Hippocampal formation (tissue), 2 donors: Measurements from ENCODE around the gene JAK1.
"Not testable (repeated sequence)": the region's sequence is repeated elsewhere in the genome, so short reads cannot be mapped to it uniquely, and the experiment has no call there.

Experiments used
- DNase-seq, 2 donors: peaks; one replicate each; lab custom pipeline; 2025; lab: John Stamatoyannopoulos, UW

The JAK1 gene

GRCh38 chr1:64922336-64922735 lies 44.0 kb downstream of the JAK1 start:
- no peak for DNase-seq

- DNase-seq, result no peak
These were observed 44.6 kb downstream of the JAK1 start for GRCh38 chr1:64921771-64922170.

- DNase-seq, result no peak
These were observed 45.3 kb downstream of the JAK1 start for GRCh38 chr1:64920941-64921589.

- not testable (repeated sequence) for DNase-seq
These were observed 47.2 kb downstream of the JAK1 start for GRCh38 chr1:64919120-64919519.

- no peak for DNase-seq
These were observed 48.4 kb downstream of the JAK1 start for GRCh38 chr1:64917907-64918306.

- DNase-seq, result no peak
These were observed 49.0 kb downstream of the JAK1 start for GRCh38 chr1:64917328-64917861.

DNA sequence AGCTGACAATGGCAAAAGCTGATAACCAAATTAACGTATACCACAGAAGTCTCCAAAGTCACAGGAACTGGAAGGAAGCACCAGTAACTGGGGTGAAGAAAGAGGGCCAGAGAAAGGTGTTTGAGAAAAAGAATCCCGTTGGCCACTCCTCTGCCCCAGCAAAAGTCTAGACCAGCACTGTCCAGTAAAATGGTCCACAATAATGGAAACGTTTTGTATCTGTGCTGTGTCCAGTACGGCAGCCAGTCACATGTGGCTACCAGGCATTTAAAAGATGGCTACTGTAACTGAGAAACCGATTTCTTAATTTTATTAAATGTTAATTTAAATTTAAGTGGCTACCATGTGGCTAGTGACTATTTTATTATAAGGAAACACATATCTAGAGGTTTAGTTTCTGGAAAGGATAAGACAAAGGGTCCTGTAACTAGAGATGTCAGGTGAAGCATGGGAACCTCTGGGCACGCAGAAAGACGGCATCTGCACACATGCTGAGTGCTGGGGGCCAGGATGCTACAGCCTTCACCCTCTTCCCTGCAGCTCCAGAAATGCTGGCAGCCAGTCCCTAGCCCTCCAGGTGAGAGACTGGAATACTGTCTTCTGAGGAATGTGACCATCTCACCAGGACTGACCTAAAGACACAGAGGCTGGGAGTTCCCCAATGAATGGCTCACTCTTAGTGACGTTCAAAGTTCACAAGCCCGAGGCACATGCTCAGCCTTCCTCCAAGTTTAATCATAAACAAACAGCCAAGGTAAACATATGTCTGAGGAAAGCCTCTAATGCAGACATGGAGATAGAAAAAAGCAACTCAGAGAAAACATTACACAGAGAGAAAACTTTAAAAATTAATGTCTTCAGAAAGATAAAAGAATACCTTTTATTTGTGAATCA lies 50.7 kb downstream of the JAK1 start:
- DNase-seq, result no peak

DNA sequence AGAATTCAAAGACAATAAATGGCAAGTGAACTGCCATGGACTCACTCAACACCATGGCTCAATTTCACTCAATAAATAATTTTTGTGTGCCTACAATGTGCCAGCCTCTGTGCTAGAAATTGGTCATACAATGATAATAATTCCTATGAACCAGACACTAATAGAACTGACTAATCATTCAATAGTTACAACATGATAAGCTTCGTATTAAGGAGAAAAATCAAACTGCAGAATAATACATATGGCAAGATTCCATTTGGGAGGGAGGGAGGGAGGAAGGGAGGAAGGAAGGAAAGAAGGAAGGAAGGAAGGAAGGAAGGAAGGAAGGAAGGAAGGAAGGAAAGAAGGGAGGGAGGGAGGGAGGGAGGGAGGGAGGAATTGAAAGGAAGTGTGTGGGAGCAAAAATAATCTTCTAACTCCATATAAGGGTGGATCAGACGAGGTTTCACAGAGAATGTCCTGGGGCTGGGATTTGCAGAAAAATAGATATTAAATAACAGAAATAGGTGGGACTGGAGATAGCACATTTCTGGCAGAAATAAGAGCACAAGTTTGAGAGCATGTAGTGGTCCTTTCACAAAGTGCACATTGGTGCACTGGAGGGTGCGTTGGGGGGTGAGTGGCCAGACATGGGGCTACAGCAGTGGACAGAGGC lies 52.9 kb downstream of the JAK1 start:
- no peak for DNase-seq

- DNase-seq, result no peak
These were observed 54.2 kb downstream of the JAK1 start for GRCh38 chr1:64912191-64912590.

DNA sequence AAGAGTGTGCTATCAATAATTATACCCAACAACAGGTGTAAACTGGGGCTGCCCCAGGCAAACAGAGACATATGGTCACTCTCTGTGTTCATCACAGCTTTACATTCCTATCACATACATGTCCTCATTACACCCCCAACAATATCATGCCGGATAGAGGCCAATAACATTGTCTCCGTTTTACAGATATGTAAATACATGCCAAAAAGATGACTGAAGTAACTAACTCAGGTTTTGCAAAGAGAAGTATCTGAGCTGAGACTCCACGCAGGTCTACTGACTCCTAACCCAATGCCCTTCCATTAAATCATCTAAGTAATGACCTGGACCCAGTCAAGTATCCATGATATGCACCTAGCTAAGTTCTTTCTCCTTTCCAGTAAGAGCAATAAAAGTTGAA lies 55.0 kb downstream of the JAK1 start:
- DNase-seq, result no peak

DNA sequence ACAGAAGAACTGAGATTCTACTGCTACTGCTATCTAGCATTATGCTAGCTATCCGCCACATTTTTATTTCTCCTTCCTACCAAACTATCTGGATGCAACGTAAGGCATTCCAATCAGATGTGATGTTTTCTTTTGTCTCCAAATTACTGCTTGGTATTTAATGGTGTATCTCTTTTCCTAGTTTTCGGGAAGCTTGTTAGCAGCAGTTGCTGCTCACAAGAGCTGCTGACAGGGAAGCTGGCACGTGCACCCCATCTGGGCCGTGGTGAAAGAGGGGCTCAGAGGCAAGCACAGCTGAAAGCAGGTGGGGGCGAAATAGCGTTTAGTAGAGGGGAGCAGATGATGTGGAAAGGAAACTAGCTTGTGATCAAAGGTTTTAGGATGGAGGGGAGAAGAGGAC lies 57.3 kb downstream of the JAK1 start:
- no peak for DNase-seq

- DNase-seq, result no peak
These were observed 57.8 kb downstream of the JAK1 start for GRCh38 chr1:64908575-64908974.

DNA sequence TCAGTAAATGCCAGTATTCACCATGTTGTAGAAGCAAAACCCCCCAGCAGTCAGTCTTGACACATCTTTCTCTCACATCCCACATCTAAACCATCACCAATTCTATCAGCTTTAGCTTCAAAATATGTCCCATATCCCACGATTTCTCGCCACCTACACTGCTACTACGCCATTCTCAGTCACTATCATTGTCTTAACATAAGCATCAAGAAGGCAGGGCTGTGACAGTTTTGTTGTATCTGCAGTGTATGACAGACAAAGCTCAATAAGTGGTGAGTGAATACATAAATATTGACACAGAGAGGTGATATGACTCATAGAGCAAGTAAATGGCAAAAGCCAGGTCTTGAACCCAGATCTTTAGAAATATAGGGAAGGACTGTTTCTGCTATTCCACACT lies 59.9 kb downstream of the JAK1 start:
- DNase-seq, result no peak

DNA sequence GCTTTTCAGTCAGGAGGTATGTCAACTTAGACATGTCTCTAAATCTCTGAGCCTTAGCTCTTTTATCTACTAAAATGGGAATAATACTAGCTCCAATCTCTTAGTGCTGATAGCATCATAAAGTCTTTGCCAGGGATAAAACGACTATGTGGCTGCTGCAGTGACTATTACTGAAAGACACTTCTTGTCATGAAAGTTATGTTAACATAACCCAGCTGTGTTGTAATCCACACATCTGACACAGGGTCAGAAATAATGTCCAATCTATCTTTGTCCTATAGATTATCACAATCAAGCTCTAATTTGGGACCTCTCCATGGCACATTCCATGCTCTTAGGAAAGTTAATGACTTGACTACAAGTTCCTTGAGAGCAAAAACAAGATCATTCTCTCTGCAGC lies 62.8 kb downstream of the JAK1 start:
- DNase-seq, result no peak

GRCh38 chr1:64901663-64902062 lies 64.7 kb downstream of the JAK1 start:
- DNase-seq, result no peak

GRCh38 chr1:64900916-64901315 lies 65.4 kb downstream of the JAK1 start:
- no peak for DNase-seq

- no peak for DNase-seq
These were observed 68.1 kb downstream of the JAK1 start for GRCh38 chr1:64898107-64898861.

GRCh38 chr1:64896551-64896950 lies 69.8 kb downstream of the JAK1 start:
- no peak for DNase-seq

DNA sequence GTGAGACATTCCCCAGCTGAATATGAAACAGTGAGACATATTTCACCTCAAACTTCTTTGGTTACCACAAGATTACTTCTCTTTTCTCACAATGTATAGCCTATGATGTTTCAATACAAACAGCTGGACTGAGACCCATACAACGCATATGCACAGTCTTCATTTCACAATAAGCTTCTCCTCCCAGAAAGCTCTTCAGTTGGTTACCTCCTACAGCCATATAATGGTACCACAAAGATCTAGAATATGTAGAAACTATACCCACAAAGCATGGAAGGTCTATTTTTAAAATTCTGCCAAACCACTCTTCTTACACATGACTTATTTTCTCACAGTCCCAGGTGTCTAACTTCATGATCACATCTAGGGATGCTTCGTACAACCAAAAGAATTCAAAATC lies 70.8 kb downstream of the JAK1 start:
- no peak for DNase-seq

- DNase-seq, result no peak
These were observed 71.7 kb downstream of the JAK1 start for GRCh38 chr1:64894438-64895196.

DNA sequence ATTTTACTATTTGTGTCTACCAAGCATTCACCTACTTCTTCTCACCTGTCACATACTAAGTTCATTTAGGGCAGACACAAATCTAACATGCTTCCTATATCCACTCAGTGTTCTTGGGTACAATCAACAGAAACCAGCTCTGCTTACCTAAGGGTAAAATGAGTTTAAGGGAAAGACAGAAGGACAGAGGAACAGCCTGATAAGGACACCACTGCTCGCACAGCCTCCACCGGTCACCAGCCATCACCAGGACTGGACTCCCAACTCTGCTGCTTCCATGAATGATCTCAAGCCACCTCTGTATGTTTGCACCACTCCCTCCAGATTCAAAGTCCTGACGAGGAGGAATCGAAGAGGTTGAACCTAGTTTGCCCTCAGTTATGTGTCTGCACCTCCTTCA lies 72.4 kb downstream of the JAK1 start:
- DNase-seq, result no peak
